Tibial nerve (tissue), 4 donors: ENCODE results near the gene MYF6. TPM values are rescaled to one million over a fixed set of nuclear protein-coding genes. Genes with fewer than 3 reads are reported as not detected.

Experiments
- DNase-seq, 2 donors: peaks; one replicate each; pipeline ENCODE4 v3.0.0-alpha.2; 2019; ENCODE audit warnings: low spot score in 2 of 2
- H3K27ac ChIP-seq, 4 donors: fragments of 200-600 bp; sonication (generic) in 3 of 4; one replicate each; pipeline ENCODE4 v1.5.1; 2017 to 2019; ENCODE audit warnings: mild to moderate bottlenecking in 1 of 4
- H3K27me3 ChIP-seq, 2 donors: fragments of 200-600 bp; sonication (generic) in 1 of 2; one replicate each; pipeline versions ENCODE4 v1.5.1 to v1.6.0; 2017 to 2019
- H3K36me3 ChIP-seq, 3 donors: fragments of 200-600 bp; sonication (generic); one replicate each; pipeline ENCODE4 v1.5.1; 2018 to 2019
- H3K4me1 ChIP-seq, 4 donors: fragments of 200-600 bp; sonication (generic) in 3 of 4; one replicate each; pipeline ENCODE4 v1.5.1; 2017 to 2019
- H3K4me3 ChIP-seq, 4 donors: fragments of 200-600 bp; sonication (generic) in 3 of 4; one replicate each; pipeline ENCODE4 v1.5.1; 2017 to 2019; ENCODE audit warnings: mild to moderate bottlenecking in 1 of 4, moderate library complexity in 1 of 4
- H3K9me3 ChIP-seq, 4 donors: fragments of 200-600 bp; sonication (generic) in 3 of 4; one replicate each; pipeline ENCODE4 v1.5.1; 2017 to 2019
- EP300 ChIP-seq, 2 donors: sonication (generic); formaldehyde crosslinking; IDR thresholded peaks; one replicate each; pipeline ENCODE4 v1.6.1; 2017; ENCODE audit warnings: antibody characterized with exemption in 2 of 2, mild to moderate bottlenecking in 1 of 2
- POLR2A ChIP-seq, 2 donors: fragments of 450-650 bp; IDR thresholded peaks; one replicate each; pipeline ENCODE4 v1.6.1; 2017; ENCODE audit warnings: antibody characterized with exemption in 2 of 2, mild to moderate bottlenecking in 2 of 2, moderate library complexity in 2 of 2
- WGBS, 2 donors: methylation state at CpG; one replicate each; pipeline ENCODE4 v1.1.5; 2018; 5-methylcytosine and 5-hydroxymethylcytosine counted together
- total RNA-seq, 4 donors: library from RNA; depleted of rRNA; stranded (reverse); fragments of >200 nt; gene quantifications; one replicate each; pipeline ENCODE4 v1.1.0, GENCODE V29; 2016
- TF ChIP-seq, protein P1 (sequence below), 5 experiments: fragments of 200-600 bp in 3 of 5; fragments of 450-650 bp in 2 of 5; sonication (generic) in 3 of 5; IDR thresholded peaks; one replicate each; pipeline ENCODE4 v1.5.1; 2016 to 2019; ENCODE audit warnings: antibody characterized with exemption in 5 of 5, mild to moderate bottlenecking in 3 of 5, moderate library complexity in 2 of 5

Gene MYF6
- total RNA-seq, 4 donors from 2014 or later = not detected

DNA sequence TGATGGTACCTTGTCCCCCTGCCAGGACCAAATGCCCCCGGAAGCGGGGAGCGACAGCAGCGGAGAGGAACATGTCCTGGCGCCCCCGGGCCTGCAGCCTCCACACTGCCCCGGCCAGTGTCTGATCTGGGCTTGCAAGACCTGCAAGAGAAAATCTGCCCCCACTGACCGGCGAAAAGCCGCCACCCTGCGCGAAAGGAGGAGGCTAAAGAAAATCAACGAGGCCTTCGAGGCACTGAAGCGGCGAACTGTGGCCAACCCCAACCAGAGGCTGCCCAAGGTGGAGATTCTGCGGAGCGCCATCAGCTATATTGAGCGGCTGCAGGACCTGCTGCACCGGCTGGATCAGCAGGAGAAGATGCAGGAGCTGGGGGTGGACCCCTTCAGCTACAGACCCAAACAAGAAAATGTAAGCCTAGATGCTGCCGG, 410 bp downstream of the MYF6 start:
- Histone ChIP-seq H3K9me3 (no peaks in the 10 kb centered on the region), H3K36me3 (no peaks in the 10 kb centered on the region), H3K4me1 (peaks cover 0 to 18% (median 0%) of the 10 kb centered on the region in 4 donors), H3K4me3 (peak overlapping the region in 1 of 4 donors; percentile 29), H3K27ac (no peak overlapping the region), H3K27me3 (peaks cover 0 to 19% of the 10 kb centered on the region in 2 donors)
- 54 to 63% methylated on average over 21 of the region's 21 CpGs for WGBS, 2 donors
- DNase-seq = no peak
- TF ChIP-seq, protein P1, sequence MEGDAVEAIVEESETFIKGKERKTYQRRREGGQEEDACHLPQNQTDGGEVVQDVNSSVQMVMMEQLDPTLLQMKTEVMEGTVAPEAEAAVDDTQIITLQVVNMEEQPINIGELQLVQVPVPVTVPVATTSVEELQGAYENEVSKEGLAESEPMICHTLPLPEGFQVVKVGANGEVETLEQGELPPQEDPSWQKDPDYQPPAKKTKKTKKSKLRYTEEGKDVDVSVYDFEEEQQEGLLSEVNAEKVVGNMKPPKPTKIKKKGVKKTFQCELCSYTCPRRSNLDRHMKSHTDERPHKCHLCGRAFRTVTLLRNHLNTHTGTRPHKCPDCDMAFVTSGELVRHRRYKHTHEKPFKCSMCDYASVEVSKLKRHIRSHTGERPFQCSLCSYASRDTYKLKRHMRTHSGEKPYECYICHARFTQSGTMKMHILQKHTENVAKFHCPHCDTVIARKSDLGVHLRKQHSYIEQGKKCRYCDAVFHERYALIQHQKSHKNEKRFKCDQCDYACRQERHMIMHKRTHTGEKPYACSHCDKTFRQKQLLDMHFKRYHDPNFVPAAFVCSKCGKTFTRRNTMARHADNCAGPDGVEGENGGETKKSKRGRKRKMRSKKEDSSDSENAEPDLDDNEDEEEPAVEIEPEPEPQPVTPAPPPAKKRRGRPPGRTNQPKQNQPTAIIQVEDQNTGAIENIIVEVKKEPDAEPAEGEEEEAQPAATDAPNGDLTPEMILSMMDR (IDR thresholded peaks at IDR 0.05) = no peak
- TF ChIP-seq EP300 (IDR thresholded peaks at IDR 0.05) (no peak), POLR2A (IDR thresholded peaks at IDR 0.05) (no peak)

DNA sequence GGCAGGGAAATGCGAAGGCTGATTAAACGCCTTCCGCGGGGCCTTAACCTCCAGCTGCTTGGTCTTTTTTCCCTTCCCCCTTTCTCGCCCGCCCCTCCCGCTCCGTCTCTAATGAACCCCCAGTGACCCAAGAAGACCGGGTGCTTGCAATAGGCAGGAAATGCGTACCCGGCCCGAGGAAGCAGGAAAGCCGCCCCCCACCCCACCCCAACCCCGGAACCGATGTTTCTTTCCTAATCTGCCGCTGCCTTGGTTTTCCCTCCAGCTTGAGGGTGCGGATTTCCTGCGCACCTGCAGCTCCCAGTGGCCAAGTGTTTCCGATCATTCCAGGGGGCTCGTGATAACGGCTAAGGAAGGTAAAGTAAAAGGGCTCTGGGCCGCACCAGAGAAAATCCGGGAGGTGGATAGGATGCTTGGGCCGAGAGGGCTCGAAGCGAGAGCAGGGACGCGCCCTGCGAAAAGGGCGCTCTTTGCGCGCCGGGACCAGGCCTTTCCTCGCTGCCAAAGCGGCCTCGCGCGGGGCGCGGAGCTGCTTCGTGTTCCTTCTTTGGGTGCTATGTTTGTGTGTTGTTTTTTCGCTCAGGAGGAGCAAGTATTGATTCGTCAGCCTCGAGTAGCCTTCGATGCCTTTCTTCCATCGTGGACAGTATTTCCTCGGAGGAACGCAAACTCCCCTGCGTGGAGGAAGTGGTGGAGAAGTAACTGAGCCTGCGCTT, 983 bp downstream of the MYF6 start:
- Histone ChIP-seq H3K4me3 (peak overlapping the region in 2 of 4 donors; percentile 16 to 29), H3K27ac (no peak overlapping the region), H3K36me3 (no peaks in the 10 kb centered on the region), H3K9me3 (no peaks in the 10 kb centered on the region), H3K4me1 (peaks cover 0 to 17% (median 0%) of the 10 kb centered on the region in 4 donors), H3K27me3 (peaks cover 0 to 19% of the 10 kb centered on the region in 2 donors)
- TF ChIP-seq EP300 (IDR thresholded peaks at IDR 0.05) (no peak), POLR2A (IDR thresholded peaks at IDR 0.05) (no peak)
- TF ChIP-seq, protein P1 (IDR thresholded peaks at IDR 0.05) = no peak
- DNase-seq = no peak
- 14 to 17% methylated on average over 48 to 49 of the region's 50 CpGs for WGBS, 2 donors

DNA sequence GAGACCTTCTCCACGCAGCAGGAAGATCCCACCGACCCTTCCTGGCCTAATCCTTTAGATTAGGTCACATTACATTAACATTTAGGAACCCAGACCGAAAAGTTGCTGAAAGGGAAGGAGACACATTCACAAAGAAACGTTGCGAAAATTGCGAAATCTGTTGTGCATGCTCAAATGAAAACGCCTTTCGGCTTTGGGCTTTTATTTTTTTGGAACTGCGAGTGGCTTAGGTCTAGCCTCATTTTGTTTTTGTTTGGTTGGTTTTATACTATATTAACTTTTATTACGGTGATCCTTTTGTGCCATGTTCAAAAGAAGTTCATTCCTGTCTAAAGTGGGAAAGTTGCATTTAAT, 1.5 kb downstream of the MYF6 start:
- TF ChIP-seq EP300 (IDR thresholded peaks at IDR 0.05) (no peak), POLR2A (IDR thresholded peaks at IDR 0.05) (no peak)
- TF ChIP-seq, protein P1 (IDR thresholded peaks at IDR 0.05) = no peak
- Histone ChIP-seq H3K4me1 (peaks cover 0 to 15% (median 0%) of the 10 kb centered on the region in 4 donors), H3K27me3 (peaks cover 0 to 19% of the 10 kb centered on the region in 2 donors), H3K36me3 (no peaks in the 10 kb centered on the region), H3K27ac (no peak overlapping the region), H3K9me3 (no peaks in the 10 kb centered on the region), H3K4me3 (peak overlapping the region in 1 of 4 donors; percentile 29)
- no peak for DNase-seq
- WGBS, 2 donors = 57 to 61% methylated on average over 10 of the region's 10 CpGs

DNA sequence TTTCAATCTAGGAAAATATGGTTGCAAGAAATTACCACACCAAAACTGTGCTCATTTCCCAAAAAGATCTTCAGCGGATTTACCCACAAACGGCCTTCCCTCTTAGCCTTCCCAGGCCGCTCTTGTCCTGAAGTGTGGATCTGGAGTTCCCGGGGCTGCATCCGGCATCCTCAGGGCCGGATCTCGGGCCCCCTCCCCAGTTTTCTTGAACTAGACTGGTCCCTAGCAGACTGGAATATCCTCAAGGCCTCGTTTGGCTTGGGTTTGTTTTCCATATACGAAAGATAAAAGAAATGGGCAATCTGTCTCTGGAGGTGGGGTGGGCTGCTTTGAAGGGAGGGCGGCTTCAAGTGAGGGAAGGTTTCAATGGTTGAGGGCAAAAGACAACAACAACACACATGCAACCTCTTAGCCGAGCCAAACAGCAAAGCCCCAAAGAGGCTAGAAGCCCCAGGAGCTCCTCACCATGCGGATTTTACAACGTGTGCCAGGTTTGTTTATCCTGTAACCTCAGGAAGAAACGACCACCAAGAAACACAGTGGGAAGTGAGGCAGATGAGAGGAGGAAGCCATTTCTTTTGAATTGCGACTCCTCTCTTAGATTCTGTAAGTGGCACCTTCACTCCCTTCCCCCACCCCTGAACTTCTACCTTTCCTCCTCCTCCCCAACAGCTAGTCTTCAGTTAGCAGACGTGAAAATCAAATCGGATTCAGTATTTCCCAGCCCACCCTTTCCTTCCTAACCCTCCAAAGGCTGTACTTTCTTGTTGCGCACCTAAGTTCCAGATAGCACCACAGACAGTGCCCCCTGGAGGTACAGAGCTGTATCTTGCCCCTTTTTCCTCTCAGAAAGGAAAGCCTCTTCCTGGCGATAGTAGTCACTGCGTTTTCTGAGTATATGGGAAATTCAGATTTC, 2.6 kb downstream of the MYF6 start:
- H3K27me3 ChIP-seq = peaks cover 0 to 29% of the 10 kb centered on the region in 2 donors
- 71 to 73% methylated on average over 20 of the region's 20 CpGs for WGBS, 2 donors
- peaks cover 0 to 9% (median 0%) of the 10 kb centered on the region in 4 donors for H3K4me1 ChIP-seq
- DNase-seq = no peak
- H3K27ac ChIP-seq = no peak overlapping the region
- no peak for TF ChIP-seq POLR2A (IDR thresholded peaks at IDR 0.05)
- TF ChIP-seq, protein P1 (IDR thresholded peaks at IDR 0.05) = no peak
- TF ChIP-seq EP300 (IDR thresholded peaks at IDR 0.05) = no peak
- no peaks in the 10 kb centered on the region for H3K9me3 ChIP-seq
- no peaks in the 10 kb centered on the region for H3K36me3 ChIP-seq
- no peak overlapping the region for H3K4me3 ChIP-seq
